ENCODE results near the gene ANKRD10.

DNA sequence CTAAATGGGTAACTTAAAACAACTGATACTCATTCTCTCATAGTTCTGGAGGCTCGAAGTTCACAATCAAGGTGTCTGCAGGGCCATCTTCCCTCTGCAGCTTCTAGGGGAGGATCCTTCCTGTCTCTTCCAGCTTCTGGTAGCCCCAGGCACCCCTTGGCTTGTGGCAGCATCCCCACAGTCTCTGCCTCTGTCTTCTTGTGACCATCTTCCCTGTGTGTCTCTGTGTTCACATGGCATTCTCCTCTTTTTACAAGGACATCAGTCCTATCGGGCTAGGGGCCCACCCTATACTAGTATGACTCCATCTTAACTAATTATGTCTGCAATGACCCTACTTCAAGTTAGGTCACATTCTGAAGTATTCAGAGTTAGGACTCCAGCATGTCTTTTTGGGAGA, 73.5 kb downstream of the ANKRD10 start:
- TF ChIP-seq, protein P1, sequence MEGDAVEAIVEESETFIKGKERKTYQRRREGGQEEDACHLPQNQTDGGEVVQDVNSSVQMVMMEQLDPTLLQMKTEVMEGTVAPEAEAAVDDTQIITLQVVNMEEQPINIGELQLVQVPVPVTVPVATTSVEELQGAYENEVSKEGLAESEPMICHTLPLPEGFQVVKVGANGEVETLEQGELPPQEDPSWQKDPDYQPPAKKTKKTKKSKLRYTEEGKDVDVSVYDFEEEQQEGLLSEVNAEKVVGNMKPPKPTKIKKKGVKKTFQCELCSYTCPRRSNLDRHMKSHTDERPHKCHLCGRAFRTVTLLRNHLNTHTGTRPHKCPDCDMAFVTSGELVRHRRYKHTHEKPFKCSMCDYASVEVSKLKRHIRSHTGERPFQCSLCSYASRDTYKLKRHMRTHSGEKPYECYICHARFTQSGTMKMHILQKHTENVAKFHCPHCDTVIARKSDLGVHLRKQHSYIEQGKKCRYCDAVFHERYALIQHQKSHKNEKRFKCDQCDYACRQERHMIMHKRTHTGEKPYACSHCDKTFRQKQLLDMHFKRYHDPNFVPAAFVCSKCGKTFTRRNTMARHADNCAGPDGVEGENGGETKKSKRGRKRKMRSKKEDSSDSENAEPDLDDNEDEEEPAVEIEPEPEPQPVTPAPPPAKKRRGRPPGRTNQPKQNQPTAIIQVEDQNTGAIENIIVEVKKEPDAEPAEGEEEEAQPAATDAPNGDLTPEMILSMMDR (IDR thresholded peaks at IDR 0.05), result no peak
- TF ChIP-seq POLR2A (IDR thresholded peaks at IDR 0.05) (no peak), EP300 (IDR thresholded peaks at IDR 0.05) (no peak)
